Endothelial cell of umbilical vein (primary cell): ENCODE results near the gene TJP3. TPM values are rescaled to one million over a fixed set of nuclear protein-coding genes. Genes with fewer than 3 reads are reported as not detected.
"Not testable (repeated sequence)": the region's sequence is repeated elsewhere in the genome, so short reads cannot be mapped to it uniquely, and the experiment has no call there.

Experiments used
- BruUV-seq: library from RNA; stranded (reverse); fragments of 400-500 nt; replicated peaks from 2 replicates; lab custom pipeline; 2021; lab: Mats Ljungman, UMichigan
- CTCF ChIA-PET: fragments of 300-600, 350-600 bp; sonication (Branson Sonifier 250); formaldehyde crosslinking; loops from one replicate; lab custom pipeline; 2021; ENCODE audit warnings: antibody characterized with exemption, inconsistent platforms; lab: Charles Lee
- POLR2A ChIA-PET: fragments of 300-600, 350-600 bp; sonication (Branson Sonifier 250); formaldehyde crosslinking; loops from one replicate; lab custom pipeline; 2021; ENCODE audit warnings: antibody characterized with exemption, inconsistent platforms; lab: Charles Lee
- DNase-seq: peaks from one replicate; pipeline ENCODE4 v3.0.0-alpha.2; 2011; ENCODE audit warnings: low read depth, low spot score
- FAIRE-seq: peaks from 2 replicates; lab custom pipeline; 2011; peaks lifted over from hg19 to GRCh38; lab: Jason Lieb, UNC
- H2AFZ ChIP-seq: 2 replicates; pipeline ENCODE4 v1.6.0; 2012; ENCODE audit warnings: low read depth, low read length, control low read depth, inconsistent platforms
- H3K27ac ChIP-seq: 2 replicates; pipeline ENCODE4 v1.5.1; 2011; ENCODE audit warnings: low read depth, mild to moderate bottlenecking, control low read depth, low read length, moderate library complexity; ENCODE audit not compliant: insufficient read depth
- H3K27me3 ChIP-seq, 2 experiments: 2 replicates each; pipeline versions ENCODE4 v1.6.0 to v1.6.1; 2011; ENCODE audit warnings: low read length in 2 of 2, mixed read lengths in 1 of 2; ENCODE audit not compliant: control insufficient read depth in 2 of 2, insufficient read depth in 2 of 2
- H3K36me3 ChIP-seq, 2 experiments: 2 replicates in 1 of 2; 3 replicates in 1 of 2; pipeline ENCODE4 v1.5.1; 2011; ENCODE audit warnings: low read length in 2 of 2, mild to moderate bottlenecking in 1 of 2, moderate library complexity in 1 of 2; ENCODE audit not compliant: control insufficient read depth in 2 of 2, insufficient read depth in 2 of 2; ENCODE audit errors: extremely low read depth in 1 of 2
- H3K4me1 ChIP-seq: 3 replicates; pipeline ENCODE4 v1.5.1; 2011; ENCODE audit warnings: mild to moderate bottlenecking, low read length; ENCODE audit not compliant: control insufficient read depth, insufficient read depth; ENCODE audit errors: extremely low read depth
- H3K4me2 ChIP-seq: 2 replicates; pipeline ENCODE4 v1.6.1; 2011; ENCODE audit warnings: low read length, control low read depth, mixed read lengths; ENCODE audit not compliant: insufficient read depth
- H3K4me3 ChIP-seq, 3 experiments: fragments of 200-600 bp in 1 of 3; sonication (generic), shearing (Covaris generic) in 1 of 3; replicated peaks in 1 of 3; 2 replicates each; pipeline ENCODE4 v1.5.1; 2011 to 2016; ENCODE audit warnings: control low read depth in 3 of 3, low read length in 3 of 3, mild to moderate bottlenecking in 2 of 3, inconsistent platforms in 1 of 3, low read depth in 1 of 3, moderate library complexity in 1 of 3; ENCODE audit not compliant: insufficient read depth in 1 of 3
- H3K79me2 ChIP-seq: 2 replicates; pipeline ENCODE4 v1.6.0; 2012; ENCODE audit warnings: low read length, inconsistent platforms; ENCODE audit not compliant: control insufficient read depth, insufficient read depth
- H3K9ac ChIP-seq: replicated peaks from 2 replicates; pipeline ENCODE3; 2011; ENCODE audit warnings: low read length, control low read depth; ENCODE audit not compliant: insufficient read depth; ENCODE audit errors: extremely low read depth
- H3K9me1 ChIP-seq: replicated peaks from 3 replicates; pipeline ENCODE4 v1.6.0; 2011; ENCODE audit warnings: mild to moderate bottlenecking, low read length; ENCODE audit not compliant: control insufficient read depth, insufficient read depth; ENCODE audit errors: extremely low read depth
- H3K9me3 ChIP-seq: replicated peaks from 2 replicates; pipeline ENCODE4 v1.5.1; 2012; ENCODE audit warnings: low read length, inconsistent platforms; ENCODE audit not compliant: control insufficient read depth, insufficient read depth
- H4K20me1 ChIP-seq: replicated peaks from 2 replicates; pipeline ENCODE3; 2011; ENCODE audit warnings: mild to moderate bottlenecking, low read length; ENCODE audit not compliant: control insufficient read depth, insufficient read depth; ENCODE audit errors: extremely low read depth
- dilution Hi-C: fragments of 300-500 bp; cut with MboI; formaldehyde crosslinking; loops from one replicate; pipeline ENCODE4 v1.15.0; 2019; ENCODE audit warnings: low sequenced_read_pairs; ENCODE audit not compliant: extremely low pct_ligation_motif_present
- intact Hi-C: fragments of 100-400 bp; cut with micrococcal nuclease; formaldehyde crosslinking; loops from one replicate; pipeline ENCODE4 v1.10.0; 2022
- polyA plus RNA-seq, 4 experiments: library from polyadenylated mRNA; depleted of rRNA in 3 of 4; stranded (reverse) in 3 of 4; unstranded in 1 of 4; fragments of >200 nt; gene quantifications; 2 replicates each; pipeline versions ENCODE4 v1.2.1 to v1.2.3, GENCODE V29; 2011 to 2012; ENCODE audit warnings: missing spikeins in 1 of 4
- total RNA-seq: library from RNA; stranded (reverse); gene quantifications from 2 replicates; pipeline ENCODE4 v1.2.3, GENCODE V29; 2021
- TF ChIP-seq, protein P1 (sequence below), 2 donors: IDR thresholded peaks; 1 replicate in 1 of 2; 2 replicates in 1 of 2; pipeline ENCODE4 v1.5.1; 2011; ENCODE audit warnings: low read length in 2 of 2, mild to moderate bottlenecking in 2 of 2, moderate library complexity in 2 of 2, control low read depth in 1 of 2, inconsistent platforms in 1 of 2, low read depth in 1 of 2; ENCODE audit not compliant: insufficient read depth in 1 of 2; ENCODE audit errors: extremely low read depth in 1 of 2
- TF ChIP-seq, protein P2 (sequence below): IDR thresholded peaks from 2 replicates; pipeline ENCODE4 v1.6.1; 2011; ENCODE audit not compliant: insufficient read depth, insufficient read length

Gene TJP3
- total and polyA plus RNA-seq, 2 donors (not counting 3 experiments of a cell fraction or from before 2014, with no cell fraction given) = 0.10 TPM; not detected in 1

DNA sequence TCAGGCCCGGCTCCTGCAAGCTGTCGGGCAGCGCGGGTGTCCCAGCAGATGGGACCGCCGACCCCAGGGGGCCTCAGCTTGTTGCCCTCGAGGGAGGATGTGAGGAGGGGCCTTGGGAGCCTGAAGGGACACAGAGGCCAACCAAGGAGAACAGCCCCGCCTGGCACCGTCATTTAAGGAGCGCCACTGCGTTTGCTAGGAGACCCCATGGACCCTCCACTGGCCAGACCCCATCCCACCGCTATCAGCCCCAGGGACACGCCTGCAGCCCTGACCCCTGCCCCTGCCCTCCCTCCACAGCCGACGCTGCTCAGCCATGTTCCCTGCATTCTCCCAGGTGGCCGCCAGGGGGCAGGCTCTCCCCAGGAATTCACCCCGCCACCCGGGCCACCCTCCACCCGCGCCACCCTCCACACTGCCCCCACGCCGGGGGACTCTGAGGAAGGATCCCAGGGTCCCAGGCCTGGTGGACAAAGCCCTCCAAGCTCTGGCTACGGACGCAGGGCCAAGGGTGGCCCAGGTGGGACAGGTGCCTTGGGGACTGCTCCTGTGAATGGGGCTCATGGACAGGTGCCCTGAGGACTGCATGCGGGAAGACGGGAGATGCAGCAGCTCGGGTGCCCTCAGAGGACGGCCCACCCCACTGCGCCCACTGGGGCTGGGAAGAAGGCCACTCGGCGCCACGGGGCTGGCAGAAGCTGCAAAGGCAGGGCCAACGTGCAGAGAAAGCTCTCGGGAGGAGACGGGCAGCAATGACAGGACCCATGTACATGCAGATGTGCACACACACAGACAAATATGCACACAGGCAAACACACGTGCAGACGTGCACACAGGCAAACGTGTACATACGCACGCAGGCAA lies 42.3 kb upstream of the TJP3 start:
- H3K36me3 ChIP-seq = peaks cover 0 to 16% of the 10 kb centered on the region in 2 experiments
- H3K9ac ChIP-seq = no peak overlapping the region
- no peak overlapping the region for H3K4me2 ChIP-seq
- no peak overlapping the region for H3K27ac ChIP-seq
- no peak overlapping the region for H2AFZ ChIP-seq
- TF ChIP-seq, protein P1, sequence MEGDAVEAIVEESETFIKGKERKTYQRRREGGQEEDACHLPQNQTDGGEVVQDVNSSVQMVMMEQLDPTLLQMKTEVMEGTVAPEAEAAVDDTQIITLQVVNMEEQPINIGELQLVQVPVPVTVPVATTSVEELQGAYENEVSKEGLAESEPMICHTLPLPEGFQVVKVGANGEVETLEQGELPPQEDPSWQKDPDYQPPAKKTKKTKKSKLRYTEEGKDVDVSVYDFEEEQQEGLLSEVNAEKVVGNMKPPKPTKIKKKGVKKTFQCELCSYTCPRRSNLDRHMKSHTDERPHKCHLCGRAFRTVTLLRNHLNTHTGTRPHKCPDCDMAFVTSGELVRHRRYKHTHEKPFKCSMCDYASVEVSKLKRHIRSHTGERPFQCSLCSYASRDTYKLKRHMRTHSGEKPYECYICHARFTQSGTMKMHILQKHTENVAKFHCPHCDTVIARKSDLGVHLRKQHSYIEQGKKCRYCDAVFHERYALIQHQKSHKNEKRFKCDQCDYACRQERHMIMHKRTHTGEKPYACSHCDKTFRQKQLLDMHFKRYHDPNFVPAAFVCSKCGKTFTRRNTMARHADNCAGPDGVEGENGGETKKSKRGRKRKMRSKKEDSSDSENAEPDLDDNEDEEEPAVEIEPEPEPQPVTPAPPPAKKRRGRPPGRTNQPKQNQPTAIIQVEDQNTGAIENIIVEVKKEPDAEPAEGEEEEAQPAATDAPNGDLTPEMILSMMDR (IDR thresholded peaks at IDR 0.05; ENCODE audit: extremely low read depth in 1 of 2, insufficient read depth in 1 of 2, low read depth in 1 of 2, low read length in 2 of 2) = peak; percentile 66 to 90
- TF ChIP-seq, protein P2, sequence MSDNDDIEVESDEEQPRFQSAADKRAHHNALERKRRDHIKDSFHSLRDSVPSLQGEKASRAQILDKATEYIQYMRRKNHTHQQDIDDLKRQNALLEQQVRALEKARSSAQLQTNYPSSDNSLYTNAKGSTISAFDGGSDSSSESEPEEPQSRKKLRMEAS = no peak
- H3K4me3 ChIP-seq = no peak overlapping the region
- ChIA-PET CTCF (interaction anchor here (0.8 to 7.6 kb wide), 11 partner anchors 9 to 156 kb away, joined by 3 to 66 read pairs (median 5); partner anchors contain the start of gene PIP5K1C), POLR2A (no interaction called here)
- peaks cover 10% of the 10 kb centered on the region for H3K4me1 ChIP-seq
- H4K20me1 ChIP-seq = no peaks in the 10 kb centered on the region
- H3K9me3 ChIP-seq = no peaks in the 10 kb centered on the region
- no peaks in the 10 kb centered on the region for H3K79me2 ChIP-seq
- intact Hi-C loops = loop anchor here (1.0 kb wide), 1 partner anchor 34 kb away; the partner anchor contains the start of gene PIP5K1C
- H3K27me3 ChIP-seq = no peaks in the 10 kb centered on the region
- dilution Hi-C loops = no loop called here
- no peaks in the 10 kb centered on the region for H3K9me1 ChIP-seq
- FAIRE-seq = peak; percentile 80
- BruUV-seq = no TSS peak
- DNase-seq = peak; percentile 46

DNA sequence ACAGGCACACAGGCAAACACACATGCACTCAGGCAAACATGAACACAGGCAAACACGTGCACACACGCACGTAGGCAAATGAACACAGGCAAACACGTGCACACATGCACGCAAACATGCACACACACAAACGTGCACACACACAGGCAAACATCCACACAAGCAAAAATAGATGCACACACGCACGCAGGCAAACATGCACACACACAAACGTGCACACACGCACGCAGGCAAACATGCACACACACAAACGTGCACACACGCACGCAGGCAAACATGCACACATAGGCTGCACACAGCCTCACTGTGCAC lies 41.7 kb upstream of the TJP3 start:
- BruUV-seq, H3K27me3 ChIP-seq, H3K9ac ChIP-seq, FAIRE-seq, H3K79me2 ChIP-seq, H3K27ac ChIP-seq, DNase-seq, H3K4me2 ChIP-seq, H2AFZ ChIP-seq, POLR2A ChIA-PET, H3K9me1 ChIP-seq, H4K20me1 ChIP-seq, dilution Hi-C loops, H3K9me3 ChIP-seq, H3K4me3 ChIP-seq: not testable (repeated sequence)
- Histone ChIP-seq H3K36me3 (peaks cover 0 to 10% of the 10 kb centered on the region in 2 experiments), H3K4me1 (peaks cover 16% of the 10 kb centered on the region)
- CTCF ChIA-PET = interaction anchor here (0.8 to 7.6 kb wide), 11 partner anchors 10 to 156 kb away, joined by 3 to 66 read pairs (median 5); partner anchors contain the start of gene PIP5K1C
- intact Hi-C loops = loop anchor here (1.0 kb wide), 1 partner anchor 34 kb away; the partner anchor contains the start of gene PIP5K1C
